Loucy (cell line): ENCODE measurements around the gene MRPL49.

Source experiments
- CTCF ChIP-seq: fragments of 200-600 bp; sonication (generic); conservative IDR thresholded peaks from 2 replicates; pipeline ENCODE4 v1.5.1; 2014; ENCODE audit warnings: mild to moderate bottlenecking, antibody characterized with exemption, low read length
- EZH2phosphoT487 ChIP-seq: fragments of 200-600 bp; IDR thresholded peaks from 2 replicates; pipeline ENCODE4 v1.6.1; 2018; ENCODE audit warnings: antibody characterized with exemption, mild to moderate bottlenecking, moderate library complexity, borderline replicate concordance

GRCh38 chr11:65128182-65129145, 6.3 kb downstream of the MRPL49 start:
- no peak for TF ChIP-seq CTCF
- no peak for TF ChIP-seq EZH2phosphoT487
